CD4-positive, alpha-beta T cell (primary cell): ENCODE results near the gene EEF1A1. TPM values are rescaled to one million over a fixed set of nuclear protein-coding genes. Genes with fewer than 3 reads are reported as not detected.
"Not testable (repeated sequence)": the region's sequence is repeated elsewhere in the genome, so short reads cannot be mapped to it uniquely, and the experiment has no call there.

Experiments used
- ATAC-seq: fragments of 200-7000 bp; cut with Tn5 transposase; one replicate; pipeline ENCODE4 v1.10.0; 2022; ENCODE audit warnings: mild to moderate bottlenecking; ENCODE audit not compliant: poor library complexity
- CTCF ChIA-PET: fragments of 350-600 bp; sonication (Branson Sonifier 250); formaldehyde crosslinking; loops from one replicate; lab custom pipeline; 2021; ENCODE audit warnings: antibody characterized with exemption, inconsistent platforms; lab: Charles Lee
- POLR2A ChIA-PET: fragments of 350-600 bp; sonication (Branson Sonifier 250); formaldehyde crosslinking; loops from one replicate; lab custom pipeline; 2021; ENCODE audit warnings: antibody characterized with exemption, inconsistent platforms; lab: Charles Lee
- DNase-seq, 14 experiments: peaks; one replicate each; pipeline ENCODE4 v3.0.0-alpha.2; 2013 to 2020; ENCODE audit warnings: mixed read lengths in 2 of 14
- H3K27ac ChIP-seq, 2 donors: one replicate each; pipeline versions ENCODE4 v1.5.1 to v1.7.0; 2013; ENCODE audit warnings: low read length in 2 of 2, low read depth in 1 of 2, mild to moderate bottlenecking in 1 of 2
- H3K27me3 ChIP-seq, 2 experiments: 1 replicate in 1 of 2; 2 replicates in 1 of 2; pipeline versions ENCODE4 v1.6.1 to v1.7.0; 2013; ENCODE audit warnings: low read length in 2 of 2, control low read depth in 1 of 2, mild to moderate bottlenecking in 1 of 2, moderate library complexity in 1 of 2; ENCODE audit not compliant: insufficient read depth in 2 of 2, control insufficient read depth in 1 of 2
- H3K36me3 ChIP-seq: one replicate; pipeline ENCODE4 v1.6.1; 2013; ENCODE audit warnings: low read length, control low read depth; ENCODE audit not compliant: insufficient read depth
- H3K4me1 ChIP-seq: one replicate; pipeline ENCODE4 v1.6.1; 2013; ENCODE audit warnings: low read length, control low read depth; ENCODE audit not compliant: insufficient read depth
- H3K4me3 ChIP-seq: one replicate; pipeline ENCODE4 v1.5.1; 2013; ENCODE audit warnings: mild to moderate bottlenecking, low read length, moderate library complexity
- H3K9me3 ChIP-seq, 2 experiments: 1 replicate in 1 of 2; 2 replicates in 1 of 2; pipeline versions ENCODE4 v1.6.1 to v1.7.0; 2013; ENCODE audit warnings: low read length in 2 of 2, mild to moderate bottlenecking in 2 of 2, control low read depth in 1 of 2, moderate library complexity in 1 of 2; ENCODE audit not compliant: control insufficient read depth in 1 of 2, insufficient read depth in 1 of 2
- H3K27ac Mint-ChIP-seq: one replicate; pipeline ENCODE4 v1.8.0; 2020; ENCODE audit warnings: mixed read lengths
- H3K27me3 Mint-ChIP-seq: one replicate; pipeline ENCODE4 v1.8.0; 2021; ENCODE audit warnings: mixed read lengths
- H3K36me3 Mint-ChIP-seq: one replicate; pipeline ENCODE4 v1.8.0; 2021; ENCODE audit warnings: low read depth, mixed read lengths
- H3K4me1 Mint-ChIP-seq: one replicate; pipeline ENCODE4 v1.8.0; 2021; ENCODE audit warnings: low read depth, mixed read lengths
- H3K4me3 Mint-ChIP-seq: one replicate; pipeline ENCODE4 v1.8.0; 2020; ENCODE audit warnings: mild to moderate bottlenecking, mixed read lengths
- H3K9me3 Mint-ChIP-seq: one replicate; pipeline ENCODE4 v1.8.0; 2020; ENCODE audit warnings: mixed read lengths
- intact Hi-C, 2 experiments: fragments of 100-400 bp; cut with DNase I in 1 of 2; cut with micrococcal nuclease in 1 of 2; formaldehyde crosslinking; loops; one replicate each; pipeline versions ENCODE4 v1.15.1 to v1.9.0; 2023 to 2025; cut with DNase I, micrococcal nuclease
- total RNA-seq, 174 experiments: library from RNA in 2 of 174; stranded (reverse) in 2 of 174; gene quantifications; one replicate each; pipeline ENCODE4 v1.2.3 and lab custom pipeline; 2021 to 2026
- TF ChIP-seq, protein P1 (sequence below): fragments of 200-600 bp; IDR thresholded peaks from one replicate; pipeline ENCODE4 v1.8.0; 2022; ENCODE audit warnings: antibody characterized with exemption, mild to moderate bottlenecking

EEF1A1 gene
- total RNA-seq, 2 experiments from 2014 or later, result 15,669 to 16,465 TPM

GRCh38 chr6:73566954-73567591, 46.2 kb upstream of the EEF1A1 start:
- H3K36me3 Mint-ChIP-seq, result no peaks in the 10 kb centered on the region
- TF ChIP-seq, protein P1, sequence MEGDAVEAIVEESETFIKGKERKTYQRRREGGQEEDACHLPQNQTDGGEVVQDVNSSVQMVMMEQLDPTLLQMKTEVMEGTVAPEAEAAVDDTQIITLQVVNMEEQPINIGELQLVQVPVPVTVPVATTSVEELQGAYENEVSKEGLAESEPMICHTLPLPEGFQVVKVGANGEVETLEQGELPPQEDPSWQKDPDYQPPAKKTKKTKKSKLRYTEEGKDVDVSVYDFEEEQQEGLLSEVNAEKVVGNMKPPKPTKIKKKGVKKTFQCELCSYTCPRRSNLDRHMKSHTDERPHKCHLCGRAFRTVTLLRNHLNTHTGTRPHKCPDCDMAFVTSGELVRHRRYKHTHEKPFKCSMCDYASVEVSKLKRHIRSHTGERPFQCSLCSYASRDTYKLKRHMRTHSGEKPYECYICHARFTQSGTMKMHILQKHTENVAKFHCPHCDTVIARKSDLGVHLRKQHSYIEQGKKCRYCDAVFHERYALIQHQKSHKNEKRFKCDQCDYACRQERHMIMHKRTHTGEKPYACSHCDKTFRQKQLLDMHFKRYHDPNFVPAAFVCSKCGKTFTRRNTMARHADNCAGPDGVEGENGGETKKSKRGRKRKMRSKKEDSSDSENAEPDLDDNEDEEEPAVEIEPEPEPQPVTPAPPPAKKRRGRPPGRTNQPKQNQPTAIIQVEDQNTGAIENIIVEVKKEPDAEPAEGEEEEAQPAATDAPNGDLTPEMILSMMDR, result no peak
- H3K9me3 ChIP-seq, result no peaks in the 10 kb centered on the region
- DNase-seq, result peak in 2 of 14 experiments; percentile 45 to 58
- no peaks in the 10 kb centered on the region for H3K36me3 ChIP-seq
- no peaks in the 10 kb centered on the region for H3K4me1 ChIP-seq
- no peak overlapping the region for H3K27ac ChIP-seq
- no peaks in the 10 kb centered on the region for H3K27me3 Mint-ChIP-seq
- POLR2A ChIA-PET, result no interaction called here
- intact Hi-C loops, result no loop called here
- H3K4me1 Mint-ChIP-seq, result peaks cover 4% of the 10 kb centered on the region
- H3K4me3 ChIP-seq, result no peak overlapping the region
- H3K27ac Mint-ChIP-seq, result no peak overlapping the region
- H3K27me3 ChIP-seq, result no peaks in the 10 kb centered on the region
- CTCF ChIA-PET, result interaction anchor here (0.6 kb wide), 1 partner anchor 78 kb away, joined by 3 read pairs; no protein-coding TSS in a partner anchor
- no peak for ATAC-seq
- H3K4me3 Mint-ChIP-seq, result no peak overlapping the region
- no peaks in the 10 kb centered on the region for H3K9me3 Mint-ChIP-seq

GRCh38 chr6:73566486-73566871, 45.6 kb upstream of the EEF1A1 start:
- intact Hi-C loops, H3K9me3 Mint-ChIP-seq, H3K9me3 ChIP-seq, H3K36me3 ChIP-seq, H3K27me3 Mint-ChIP-seq, H3K27ac Mint-ChIP-seq, H3K4me1 ChIP-seq, H3K4me3 Mint-ChIP-seq, H3K4me1 Mint-ChIP-seq, H3K4me3 ChIP-seq, H3K36me3 Mint-ChIP-seq, H3K27me3 ChIP-seq, H3K27ac ChIP-seq, DNase-seq, ATAC-seq: not testable (repeated sequence)
- ChIA-PET POLR2A (interaction anchor here (0.7 kb wide), 1 partner anchor 19 kb away, joined by 4 read pairs; no protein-coding TSS in a partner anchor), CTCF (interaction anchor here (0.6 kb wide), 1 partner anchor 79 kb away, joined by 3 read pairs; no protein-coding TSS in a partner anchor)

- Mint-ChIP-seq H3K36me3 (no peaks in the 10 kb centered on the region), H3K27ac (no peak overlapping the region), H3K4me3 (no peak overlapping the region), H3K9me3 (no peaks in the 10 kb centered on the region), H3K4me1 (no peaks in the 10 kb centered on the region), H3K27me3 (no peaks in the 10 kb centered on the region)
- ChIA-PET POLR2A (interaction anchor here (0.7 kb wide), 1 partner anchor 19 kb away, joined by 4 read pairs; no protein-coding TSS in a partner anchor), CTCF (interaction anchor here (0.6 kb wide), 1 partner anchor 79 kb away, joined by 3 read pairs; no protein-coding TSS in a partner anchor)
- no peak overlapping the region for H3K27ac ChIP-seq
- H3K9me3 ChIP-seq, result no peaks in the 10 kb centered on the region
- TF ChIP-seq, protein P1, result no peak
- no peaks in the 10 kb centered on the region for H3K27me3 ChIP-seq
- no peak overlapping the region for H3K4me3 ChIP-seq
- H3K36me3 ChIP-seq, result no peaks in the 10 kb centered on the region
- intact Hi-C loops, result no loop called here
- ATAC-seq (no peak), DNase-seq (no peak)
- no peaks in the 10 kb centered on the region for H3K4me1 ChIP-seq
These were observed 45.1 kb upstream of the EEF1A1 start for GRCh38 chr6:73565767-73566485.
